ENCODE results near the gene RSPO4. TPM values are rescaled to one million over a fixed set of nuclear protein-coding genes. Genes with fewer than 3 reads are reported as not detected.

RSPO4 gene
- total and polyA plus RNA-seq, 2 of the 8 experiments (the other 6 are each of a cell fraction or from before 2014, with no cell fraction given) = 3.4 to 6.4 TPM

- DNase-seq (ENCODE audit: low read depth in 1 of 2, low spot score in 2 of 2) (no peak), FAIRE-seq (no peak)
- no peak overlapping the region for H2BK12ac ChIP-seq (ENCODE audit: low read depth, low read length)
- H4K5ac ChIP-seq (ENCODE audit: insufficient read length, low read depth, low read length) = no peak overlapping the region
- H3K27me3 ChIP-seq (replicated peaks in 1 of 4; ENCODE audit: control insufficient read depth in 3 of 4, extremely low read depth in 1 of 4, insufficient read depth in 3 of 4, low read length in 3 of 4) = no peaks in the 10 kb centered on the region
- H4K8ac ChIP-seq (ENCODE audit: extremely low read depth, insufficient read depth, low read length) = no peak overlapping the region; the same call in 1 of the 2 replicates
- H2BK15ac ChIP-seq (ENCODE audit: low read length) = no peak overlapping the region
- H3K56ac ChIP-seq (replicated peaks; ENCODE audit: insufficient read length, low read depth, low read length) = no peak overlapping the region
- H3K79me1 ChIP-seq (ENCODE audit: low read depth, low read length) = no peaks in the 10 kb centered on the region
- H2AK5ac ChIP-seq (ENCODE audit: low read depth, low read length) = no peak overlapping the region
- peaks cover 0 to 5% of the 10 kb centered on the region in 2 experiments; a peak in 1 of 4 replicates for H3K9me3 ChIP-seq (ENCODE audit: insufficient read depth in 2 of 2, low read depth in 1 of 2, low read length in 1 of 2)
- no peak overlapping the region for H3K14ac ChIP-seq (ENCODE audit: insufficient read length)
- H2BK120ac ChIP-seq (replicated peaks; ENCODE audit: low read depth, low read length) = no peak overlapping the region
- H3K9ac ChIP-seq (replicated peaks in 1 of 4; ENCODE audit: extremely low read depth in 1 of 4, low read depth in 3 of 4, low read length in 3 of 4) = no peak overlapping the region
- H3K4me2 ChIP-seq (ENCODE audit: insufficient read depth in 1 of 2, low read depth in 2 of 2, low read length in 2 of 2) = no peak overlapping the region
- no peak overlapping the region for H2BK5ac ChIP-seq (ENCODE audit: low read depth, low read length)
- no peak overlapping the region for H2AFZ ChIP-seq (ENCODE audit: low read length)
- H2BK20ac ChIP-seq (ENCODE audit: low read length) = no peak overlapping the region
- H3K36me3 ChIP-seq (ENCODE audit: control insufficient read depth in 2 of 4, insufficient read depth in 4 of 4, low read length in 3 of 4) = no peaks in the 10 kb centered on the region
- peaks cover 0 to 4% of the 10 kb centered on the region in 2 experiments for H4K20me1 ChIP-seq (replicated peaks in 1 of 2; ENCODE audit: control insufficient read depth in 1 of 2, insufficient read depth in 2 of 2, low read length in 2 of 2)
- 88% methylated on average over 8 of the region's 10 CpGs; no CpG with 5 or more reads in 1 of the 2 experiments for WGBS, 2 experiments (ENCODE audit: extremely low coverage in 1 of 2, insufficient coverage in 1 of 2, insufficient read length in 1 of 2, insufficient replicate concordance in 2 of 2, low coverage in 1 of 2, low lambda C conversion rate in 2 of 2, missing lambda C conversion rate in 1 of 2)
- no peak overlapping the region for H3K23ac ChIP-seq (ENCODE audit: insufficient read length)
- no peak overlapping the region for H3K4me3 ChIP-seq (ENCODE audit: extremely low read depth in 1 of 4, insufficient read depth in 2 of 4, low read depth in 3 of 4, low read length in 4 of 4)
- no peak overlapping the region for H3K4ac ChIP-seq (replicated peaks; ENCODE audit: insufficient read length, low read depth, low read length)
- H4K91ac ChIP-seq (replicated peaks; ENCODE audit: insufficient read length, low read length) = no peak overlapping the region
- ChIA-PET CTCF (ENCODE audit: partially characterized antibody) (no interaction called here), POLR2A (ENCODE audit: partially characterized antibody) (no interaction called here)
- H3K79me2 ChIP-seq (ENCODE audit: control insufficient read depth in 1 of 2, insufficient read depth in 2 of 2, low read length in 2 of 2) = no peaks in the 10 kb centered on the region
- H3K18ac ChIP-seq (ENCODE audit: extremely low read depth, low read length) = no peak overlapping the region
- H3K23me2 ChIP-seq (ENCODE audit: low read depth, low read length) = peaks cover 4% of the 10 kb centered on the region; the same call in 1 of the 2 replicates
- 0 out of 7 replicates have a peak, but pooled peaks cover 0 to under 1% (median 0%) of the 10 kb centered on the region in 4 experiments for H3K4me1 ChIP-seq (replicated peaks in 1 of 4; ENCODE audit: control insufficient read depth in 3 of 4, insufficient read depth in 4 of 4, low read length in 3 of 4)
- H3K27ac ChIP-seq (ENCODE audit: low read depth, low read length) = no peak overlapping the region; the same call in 1 of the 2 replicates
- TF ChIP-seq SAP30 (IDR thresholded peaks at IDR 0.05; ENCODE audit: insufficient read depth, insufficient replicate concordance, low read length) (no peak), TCF12 (IDR thresholded peaks at IDR 0.05; ENCODE audit: low read depth, low read length) (no peak)
Measured at GRCh38 chr20:963795-964194, 38.3 kb downstream of the RSPO4 start.

All from H1 (cell line).